Stimulated activated CD8-positive, alpha-beta memory T cell treated with anti-CD3 and anti-CD28 coated beads, Interleukin-7, amount 100 ng/mL, for 24 hours (primary cell): ENCODE data around the gene KRT35.

ENCODE experiments used
- DNase-seq: peaks from one replicate; pipeline ENCODE4 v3.0.0-alpha.2; 2020; ENCODE audit warnings: low read depth

The KRT35 gene

GRCh38 chr17:41481036-41481435 is at the start of gene KRT35:
Gene KRT35 (minus strand): TSS chr17:41481151. CDS start chr17:41481097, 54 bp downstream.
- no peak for DNase-seq

- DNase-seq = no peak
These were observed 49.4 kb upstream of the KRT35 start for GRCh38 chr17:41530062-41531048.

GRCh38 chr17:41529491-41529915 is 48.6 kb upstream of the KRT35 start:
- no peak for DNase-seq

- no peak for DNase-seq
These were observed 48.0 kb upstream of the KRT35 start for GRCh38 chr17:41528959-41529353.

- DNase-seq = no peak
These were observed 46.4 kb upstream of the KRT35 start for GRCh38 chr17:41527063-41528023.

- no peak for DNase-seq
These were observed 43.3 kb upstream of the KRT35 start for GRCh38 chr17:41524261-41524660.

GRCh38 chr17:41523787-41524186 is 42.8 kb upstream of the KRT35 start:
- DNase-seq = no peak

- DNase-seq = no peak
These were observed 42.3 kb upstream of the KRT35 start for GRCh38 chr17:41523225-41523593.

- no peak for DNase-seq
These were observed 41.6 kb upstream of the KRT35 start for GRCh38 chr17:41522301-41523224.

GRCh38 chr17:41521574-41522261 is 40.8 kb upstream of the KRT35 start:
- no peak for DNase-seq

GRCh38 chr17:41520821-41521521 is 40.0 kb upstream of the KRT35 start:
- no peak for DNase-seq

- DNase-seq = no peak
These were observed 38.7 kb upstream of the KRT35 start for GRCh38 chr17:41519501-41520224.

- DNase-seq = no peak
These were observed 38.0 kb upstream of the KRT35 start, which contains the start of gene KRT15 for GRCh38 chr17:41518789-41519449. Gene KRT15 (minus strand): TSS chr17:41518890. CDS start chr17:41518827, 63 bp downstream.

- no peak for DNase-seq
These were observed 37.1 kb upstream of the KRT35 start for GRCh38 chr17:41518031-41518430.

- DNase-seq = no peak
These were observed 35.9 kb upstream of the KRT35 start for GRCh38 chr17:41516830-41517283.

- no peak for DNase-seq
These were observed 35.3 kb upstream of the KRT35 start for GRCh38 chr17:41516147-41516829.

- DNase-seq = no peak
These were observed 32.2 kb upstream of the KRT35 start for GRCh38 chr17:41513168-41513547.

- no peak for DNase-seq
These were observed 31.7 kb upstream of the KRT35 start for GRCh38 chr17:41512546-41513167.
